Ishikawa (cell line): ENCODE data around the gene MAPKBP1.

Experiments used
- CEBPB ChIP-seq: IDR thresholded peaks from 2 replicates; pipeline ENCODE4 v1.6.1; 2012
- CREB1 ChIP-seq: IDR thresholded peaks from 2 replicates; pipeline ENCODE4 v1.6.1; 2012; ENCODE audit warnings: low read depth
- EGR1 ChIP-seq: IDR thresholded peaks from 2 replicates; pipeline ENCODE4 v1.6.1; 2012
- EP300 ChIP-seq: IDR thresholded peaks from 2 replicates; pipeline ENCODE4 v1.6.1; 2012; ENCODE audit warnings: borderline replicate concordance
- FOXM1 ChIP-seq: IDR thresholded peaks from 2 replicates; pipeline ENCODE4 v1.6.1; 2012; ENCODE audit warnings: low read depth, borderline replicate concordance
- MAX ChIP-seq: IDR thresholded peaks from 2 replicates; pipeline ENCODE4 v1.6.1; 2012
- NFIC ChIP-seq: IDR thresholded peaks from 2 replicates; pipeline ENCODE4 v1.6.1; 2012
- RAD21 ChIP-seq: IDR thresholded peaks from 2 replicates; pipeline ENCODE4 v1.6.1; 2012; ENCODE audit warnings: low read depth
- REST ChIP-seq: IDR thresholded peaks from 2 replicates; pipeline ENCODE4 v1.6.1; 2012; ENCODE audit warnings: low read depth, mild to moderate bottlenecking
- TAF1 ChIP-seq: IDR thresholded peaks from 2 replicates; pipeline ENCODE4 v1.6.1; 2012; ENCODE audit warnings: low read depth, mild to moderate bottlenecking
- TCF12 ChIP-seq: IDR thresholded peaks from 2 replicates; pipeline ENCODE4 v1.6.1; 2012; ENCODE audit warnings: low read depth
- TEAD4 ChIP-seq: IDR thresholded peaks from 2 replicates; pipeline ENCODE4 v1.6.1; 2012
- USF1 ChIP-seq: IDR thresholded peaks from 2 replicates; pipeline ENCODE4 v1.6.1; 2012
- YY1 ChIP-seq: IDR thresholded peaks from 2 replicates; pipeline ENCODE4 v1.6.1; 2012; ENCODE audit warnings: low read depth

GRCh38 chr15:41735046-41735445 lies 39.2 kb upstream of the MAPKBP1 start:
- TF ChIP-seq EP300 (no peak), REST (no peak), TCF12 (no peak), MAX (no peak), RAD21 (no peak), TAF1 (no peak), EGR1 (no peak), TEAD4 (no peak), CREB1 (no peak), CEBPB (no peak), USF1 (no peak), YY1 (no peak), FOXM1 (no peak), NFIC (no peak)
